Measurements from ENCODE around the gene SHCBP1L.
A peak's percentile ranks its signal among the peaks of the same experiment; 100 is the strongest.

Gene SHCBP1L

GRCh38 chr1:182965861-182966260 lies 12.9 kb upstream of the SHCBP1L start:
- TF ChIP-seq REST (IDR thresholded peaks at IDR 0.05; ENCODE audit: low read depth) (no peak), CREB1 (IDR thresholded peaks at IDR 0.05; ENCODE audit: low read depth) (no peak), NFIC (IDR thresholded peaks at IDR 0.05) (no peak), CEBPB (IDR thresholded peaks at IDR 0.05) (no peak), FOXM1 (IDR thresholded peaks at IDR 0.05; ENCODE audit: borderline replicate concordance, low read depth) (no peak), ZBTB7A (IDR thresholded peaks at IDR 0.05; ENCODE audit: low read depth) (no peak), TAF1 (IDR thresholded peaks at IDR 0.05; ENCODE audit: low read depth) (no peak), EP300 (IDR thresholded peaks at IDR 0.05; ENCODE audit: borderline replicate concordance) (no peak), RAD21 (IDR thresholded peaks at IDR 0.05; ENCODE audit: low read depth) (no peak)

GRCh38 chr1:182965096-182965495 lies 12.1 kb upstream of the SHCBP1L start:
- TF ChIP-seq RAD21 (IDR thresholded peaks at IDR 0.05; ENCODE audit: low read depth) (no peak), TCF12 (IDR thresholded peaks at IDR 0.05; ENCODE audit: low read depth) (no peak)

- no peak for TF ChIP-seq MAX (IDR thresholded peaks at IDR 0.05)
- TF ChIP-seq TEAD4 (IDR thresholded peaks at IDR 0.05) = peak; percentile 42; the same call in 1 of the 2 replicates
- peak; percentile 98 for TF ChIP-seq RAD21 (IDR thresholded peaks at IDR 0.05; ENCODE audit: low read depth)
Measured at GRCh38 chr1:182962554-182963115, 9.7 kb upstream of the SHCBP1L start.

- TF ChIP-seq CEBPB (IDR thresholded peaks at IDR 0.05) (no peak), MAX (IDR thresholded peaks at IDR 0.05) (no peak), CREB1 (IDR thresholded peaks at IDR 0.05; ENCODE audit: low read depth) (no peak), TEAD4 (IDR thresholded peaks at IDR 0.05) (no peak), EP300 (IDR thresholded peaks at IDR 0.05; ENCODE audit: borderline replicate concordance) (no peak), TCF12 (IDR thresholded peaks at IDR 0.05; ENCODE audit: low read depth) (no peak), RAD21 (IDR thresholded peaks at IDR 0.05; ENCODE audit: low read depth) (no peak), TAF1 (IDR thresholded peaks at IDR 0.05; ENCODE audit: low read depth) (no peak), YY1 (IDR thresholded peaks at IDR 0.05; ENCODE audit: low read depth) (no peak), NFIC (IDR thresholded peaks at IDR 0.05) (no peak), EGR1 (IDR thresholded peaks at IDR 0.05) (no peak), ZBTB7A (IDR thresholded peaks at IDR 0.05; ENCODE audit: low read depth) (no peak)
Measured at GRCh38 chr1:182960046-182960445, 7.1 kb upstream of the SHCBP1L start.

GRCh38 chr1:182957902-182958395 lies 5.0 kb upstream of the SHCBP1L start:
- TF ChIP-seq USF1 (IDR thresholded peaks at IDR 0.05) = no peak
- no peak for TF ChIP-seq TEAD4 (IDR thresholded peaks at IDR 0.05)
- TF ChIP-seq TCF12 (IDR thresholded peaks at IDR 0.05; ENCODE audit: low read depth) = no peak

GRCh38 chr1:182956708-182957365 lies 3.9 kb upstream of the SHCBP1L start:
- TF ChIP-seq REST (IDR thresholded peaks at IDR 0.05; ENCODE audit: low read depth) (no peak), EGR1 (IDR thresholded peaks at IDR 0.05) (no peak), TAF1 (IDR thresholded peaks at IDR 0.05; ENCODE audit: low read depth) (no peak), TEAD4 (IDR thresholded peaks at IDR 0.05) (no peak), YY1 (IDR thresholded peaks at IDR 0.05; ENCODE audit: low read depth) (no peak), MAX (IDR thresholded peaks at IDR 0.05) (no peak), ZBTB7A (IDR thresholded peaks at IDR 0.05; ENCODE audit: low read depth) (no peak), EP300 (IDR thresholded peaks at IDR 0.05; ENCODE audit: borderline replicate concordance) (no peak), USF1 (IDR thresholded peaks at IDR 0.05) (no peak), CREB1 (IDR thresholded peaks at IDR 0.05; ENCODE audit: low read depth) (no peak), CEBPB (IDR thresholded peaks at IDR 0.05) (no peak), RAD21 (IDR thresholded peaks at IDR 0.05; ENCODE audit: low read depth) (no peak), TCF12 (IDR thresholded peaks at IDR 0.05; ENCODE audit: low read depth) (no peak), FOXM1 (IDR thresholded peaks at IDR 0.05; ENCODE audit: borderline replicate concordance, low read depth) (no peak), NFIC (IDR thresholded peaks at IDR 0.05) (no peak)

All from Ishikawa (cell line).